HG03045 (cell line): ENCODE results near the gene CCDC149.

Source experiments
- ATAC-seq: cut with Tn5 transposase; IDR thresholded peaks from one replicate; pipeline ENCODE4 v1.9.1; 2021; ENCODE audit warnings: mild to moderate bottlenecking, moderate library complexity; ENCODE audit not compliant: unreplicated experiment

Gene CCDC149

GRCh38 chr4:24912252-24913118 lies at the start of gene CCDC149:
CCDC149 (minus strand) TSS chr4:24913042; CDS start chr4:24912864, 178 bp downstream.
- no peak for ATAC-seq

DNA sequence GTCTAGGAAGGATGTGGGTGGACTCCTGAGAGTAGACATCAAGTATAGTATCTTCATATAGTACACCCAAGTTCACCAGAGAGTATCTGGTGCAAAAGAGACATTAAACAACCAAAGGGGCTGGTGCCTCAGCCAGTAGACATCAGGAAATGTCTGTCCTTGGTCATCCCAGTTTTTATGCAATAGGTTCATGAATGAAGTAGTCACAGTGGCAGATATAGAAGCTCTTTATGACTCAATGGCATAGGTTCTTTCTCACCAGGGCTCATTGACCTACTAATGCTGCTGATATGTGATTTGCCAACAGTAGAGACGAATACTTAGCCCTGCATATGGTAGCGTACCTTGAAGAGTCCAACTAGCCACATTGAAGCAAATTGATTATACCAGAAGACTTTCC lies 45.0 kb upstream of the CCDC149 start:
- no peak for ATAC-seq

DNA sequence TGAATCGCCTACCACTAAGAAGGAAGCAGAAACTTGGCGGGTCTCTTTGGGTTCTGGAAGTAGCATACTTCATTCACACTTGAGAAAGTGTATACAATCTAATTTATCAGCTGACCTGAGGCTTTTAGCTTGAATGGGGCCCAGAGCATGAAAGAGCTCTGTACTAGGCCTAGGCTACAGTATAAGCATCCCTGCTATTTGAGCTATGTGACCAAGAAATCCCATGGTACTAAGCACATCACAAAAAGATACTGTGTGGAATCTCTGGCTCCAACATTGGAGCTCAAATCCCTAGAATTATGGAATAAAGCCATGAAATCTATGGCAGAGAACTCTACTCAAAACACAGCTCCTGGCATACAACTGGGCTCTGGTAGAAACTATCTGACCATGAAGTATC lies 43.9 kb upstream of the CCDC149 start:
- ATAC-seq = no peak

DNA sequence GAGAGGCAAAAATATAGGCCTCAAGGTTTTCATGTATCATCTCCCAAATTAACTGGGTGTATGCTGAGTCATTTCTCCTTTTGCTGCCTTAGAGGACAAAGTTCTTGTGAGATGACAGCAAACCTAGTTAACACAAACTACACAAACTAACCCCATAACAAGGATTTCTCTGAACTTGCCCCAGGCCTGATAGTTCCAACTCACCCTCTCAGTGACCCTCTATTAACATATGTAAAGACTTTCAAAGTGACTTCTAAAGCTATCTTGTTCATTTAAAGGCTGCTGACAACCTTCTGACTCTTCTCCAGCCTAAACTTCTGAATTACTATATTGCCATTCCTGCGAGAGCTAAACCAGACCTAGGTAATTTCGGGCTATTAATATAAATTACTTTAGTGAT lies 43.2 kb upstream of the CCDC149 start:
- no peak for ATAC-seq

GRCh38 chr4:24952667-24953066 lies 39.8 kb upstream of the CCDC149 start:
- no peak for ATAC-seq

DNA sequence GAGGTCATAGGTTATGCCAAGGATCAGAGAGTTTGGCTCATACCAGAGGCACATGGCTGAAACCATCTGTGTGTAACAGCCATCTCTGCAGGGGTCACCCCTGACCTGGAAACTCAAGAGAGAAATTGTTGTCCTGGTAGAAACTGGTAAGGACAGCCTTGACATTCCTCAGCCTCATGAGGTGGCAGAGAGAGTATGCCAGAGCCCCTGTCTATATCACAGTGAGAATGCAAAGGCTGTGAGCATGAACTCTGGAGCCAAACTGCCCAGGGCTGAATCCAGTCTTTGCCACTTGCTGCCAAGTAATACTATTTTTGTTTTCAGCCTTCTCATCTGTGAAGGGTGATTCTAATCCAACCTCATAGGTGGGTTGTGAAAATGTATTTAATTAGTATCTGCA lies 37.1 kb upstream of the CCDC149 start:
- no peak for ATAC-seq

GRCh38 chr4:24937917-24938281 lies 25.1 kb upstream of the CCDC149 start:
- no peak for ATAC-seq

GRCh38 chr4:24937176-24937916 lies 24.5 kb upstream of the CCDC149 start:
- ATAC-seq = no peak

- ATAC-seq = no peak
These were observed 23.0 kb upstream of the CCDC149 start for GRCh38 chr4:24935856-24936255.

- no peak for ATAC-seq
These were observed 21.5 kb upstream of the CCDC149 start for GRCh38 chr4:24934311-24934710.

- ATAC-seq = no peak
These were observed 20.9 kb upstream of the CCDC149 start for GRCh38 chr4:24933684-24934275.

GRCh38 chr4:24932515-24933225 lies 19.8 kb upstream of the CCDC149 start:
- no peak for ATAC-seq

- ATAC-seq = no peak
These were observed 17.3 kb upstream of the CCDC149 start for GRCh38 chr4:24930151-24930550.

- no peak for ATAC-seq
These were observed 15.9 kb upstream of the CCDC149 start for GRCh38 chr4:24928708-24929107.

DNA sequence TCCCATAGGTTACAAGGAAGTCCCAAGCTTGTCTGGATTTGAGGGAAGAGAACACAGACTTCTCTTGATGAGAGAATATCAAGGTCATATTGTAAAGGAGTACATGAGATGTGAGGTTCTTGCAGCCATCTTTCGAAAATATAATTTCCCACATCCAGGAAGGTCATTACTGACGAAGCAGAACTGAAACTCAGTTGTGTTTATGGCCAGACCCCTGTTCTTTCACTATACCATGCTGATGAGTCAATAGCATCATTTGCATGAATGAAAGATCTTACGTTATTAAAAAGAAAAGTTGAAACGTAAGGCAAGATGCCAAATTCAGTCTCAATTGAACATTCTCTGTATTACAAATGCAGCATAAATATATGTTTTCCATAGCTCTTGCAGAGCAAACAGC lies 14.2 kb upstream of the CCDC149 start:
- ATAC-seq = no peak

DNA sequence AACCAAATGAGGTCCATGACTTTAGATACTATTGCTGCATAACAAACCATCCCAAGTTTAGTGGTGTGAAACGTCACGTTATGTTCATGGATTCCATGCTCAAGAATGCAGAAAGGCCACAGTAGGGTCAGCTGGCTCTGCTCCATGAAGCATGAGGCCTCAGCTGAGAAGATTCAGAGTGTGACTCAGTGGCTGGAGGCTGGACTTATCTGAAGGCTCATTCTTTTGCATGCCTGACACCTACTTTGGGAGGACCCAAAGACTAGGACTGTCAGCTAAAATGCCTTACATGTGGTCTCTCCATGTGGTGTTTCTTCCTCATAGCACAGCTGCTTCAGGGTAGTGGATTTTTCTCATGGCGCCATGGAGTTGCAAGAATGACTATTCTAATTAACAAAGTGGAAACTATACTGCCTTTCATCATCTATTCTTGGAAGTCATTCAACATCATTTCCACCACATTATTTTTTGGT lies 11.5 kb upstream of the CCDC149 start:
- ATAC-seq = no peak

GRCh38 chr4:24923550-24923949 lies 10.7 kb upstream of the CCDC149 start:
- ATAC-seq = no peak

DNA sequence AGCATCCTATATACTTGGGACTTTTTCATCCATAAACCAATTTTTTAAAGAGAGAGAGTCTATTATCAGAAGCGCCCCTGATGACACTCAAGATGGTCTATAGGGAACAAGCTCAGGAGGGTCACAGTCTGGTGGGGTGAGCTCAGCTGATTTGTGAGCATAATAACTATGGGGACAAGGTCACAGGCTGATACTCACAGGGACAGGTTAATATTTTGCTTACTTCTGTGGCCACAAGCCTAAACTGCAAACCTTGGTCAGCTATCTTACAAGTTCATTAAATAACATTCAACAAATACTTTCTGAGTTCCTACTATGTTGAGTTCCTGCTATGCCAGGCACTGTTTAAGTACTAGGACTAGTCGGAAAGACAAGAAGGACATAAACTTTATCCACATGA lies 10.2 kb upstream of the CCDC149 start:
- no peak for ATAC-seq

DNA sequence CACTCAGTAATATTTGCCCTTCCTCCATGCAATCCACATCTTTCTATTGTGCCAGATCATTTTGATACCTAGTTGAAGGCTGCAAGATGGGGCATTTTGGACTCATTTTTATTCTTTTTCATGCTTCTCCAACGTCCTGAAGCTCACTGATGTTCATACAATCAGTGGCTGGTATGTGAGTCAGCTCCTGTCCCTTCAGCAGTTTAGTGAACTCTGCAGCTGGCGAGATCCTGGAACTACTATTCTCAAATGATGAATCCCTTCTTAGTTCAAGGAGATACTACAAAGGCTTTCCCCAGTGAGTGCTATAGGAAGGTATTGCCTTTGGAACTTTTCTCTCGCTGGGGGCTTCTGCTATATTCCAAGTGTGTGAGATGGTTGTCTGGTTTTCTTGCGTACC lies 9.6 kb upstream of the CCDC149 start:
- ATAC-seq = no peak

DNA sequence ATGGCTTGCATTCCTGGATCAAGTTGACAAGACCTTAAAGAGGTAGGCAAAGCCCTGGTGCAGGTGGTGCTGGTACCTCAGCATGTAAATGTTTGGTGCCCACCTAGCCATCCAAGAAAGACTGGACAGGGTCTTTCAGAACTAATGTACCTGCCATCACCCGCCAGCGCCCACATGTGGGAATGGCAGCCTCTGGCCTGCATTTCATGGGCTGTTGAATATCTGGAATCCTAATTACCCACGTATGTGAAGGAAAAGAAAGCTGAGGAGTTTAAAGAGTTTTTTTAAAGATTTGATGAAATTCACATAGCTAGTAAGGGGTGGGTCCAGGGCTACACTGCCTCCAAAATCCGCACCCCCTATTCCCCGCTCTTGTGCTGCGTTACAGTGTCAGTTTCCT lies 8.6 kb upstream of the CCDC149 start:
- no peak for ATAC-seq

DNA sequence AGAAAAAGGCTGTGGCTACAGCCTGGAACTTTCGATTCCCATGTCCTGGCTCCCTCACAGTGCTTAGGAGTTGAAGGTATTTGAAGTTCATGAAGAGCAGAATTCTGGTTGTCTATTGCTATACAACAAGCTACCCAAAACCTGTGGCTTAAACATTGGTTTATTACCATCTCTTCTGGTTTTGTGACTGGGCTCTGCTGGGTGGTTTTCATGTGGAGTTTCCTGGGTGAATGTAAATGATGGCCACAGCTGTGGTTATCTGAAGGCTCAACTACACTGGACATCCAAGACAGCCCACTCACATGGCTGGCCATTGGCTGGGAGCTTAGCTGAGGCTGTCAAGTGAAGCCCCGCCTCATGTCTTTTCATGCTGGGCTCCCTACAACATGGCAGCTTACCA lies 7.2 kb upstream of the CCDC149 start:
- ATAC-seq = no peak
